SHP77 treated with DMSO at 0.1 percent for 48 hours (cell line): ENCODE data around the gene PDCD2L.
"Not testable (repeated sequence)": the region's sequence is repeated elsewhere in the genome, so short reads cannot be mapped to it uniquely, and the experiment has no call there.

Experiments used
- DNase-seq: peaks from one replicate; lab custom pipeline; 2025; lab: John Stamatoyannopoulos, UW

Gene PDCD2L

DNA sequence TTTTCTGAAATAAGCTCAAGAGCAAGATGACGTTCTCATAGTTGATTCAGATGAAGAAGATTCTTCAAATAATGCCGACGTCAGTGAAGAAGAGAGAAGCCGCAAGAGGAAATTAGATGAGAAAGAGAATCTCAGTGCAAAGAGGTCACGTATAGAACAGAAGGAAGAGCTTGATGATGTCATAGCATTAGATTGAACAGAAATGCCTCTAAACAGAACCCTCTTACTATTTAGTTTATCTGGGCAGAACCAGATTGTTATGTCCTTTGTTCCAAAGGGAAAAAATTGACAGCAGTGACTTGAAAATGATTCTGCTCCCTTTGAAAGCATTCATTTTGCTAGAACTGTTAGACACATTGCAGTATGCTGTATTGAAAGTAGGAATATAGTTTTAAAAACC is 64.8 kb downstream of the PDCD2L start:
- DNase-seq, result not testable (repeated sequence)

DNA sequence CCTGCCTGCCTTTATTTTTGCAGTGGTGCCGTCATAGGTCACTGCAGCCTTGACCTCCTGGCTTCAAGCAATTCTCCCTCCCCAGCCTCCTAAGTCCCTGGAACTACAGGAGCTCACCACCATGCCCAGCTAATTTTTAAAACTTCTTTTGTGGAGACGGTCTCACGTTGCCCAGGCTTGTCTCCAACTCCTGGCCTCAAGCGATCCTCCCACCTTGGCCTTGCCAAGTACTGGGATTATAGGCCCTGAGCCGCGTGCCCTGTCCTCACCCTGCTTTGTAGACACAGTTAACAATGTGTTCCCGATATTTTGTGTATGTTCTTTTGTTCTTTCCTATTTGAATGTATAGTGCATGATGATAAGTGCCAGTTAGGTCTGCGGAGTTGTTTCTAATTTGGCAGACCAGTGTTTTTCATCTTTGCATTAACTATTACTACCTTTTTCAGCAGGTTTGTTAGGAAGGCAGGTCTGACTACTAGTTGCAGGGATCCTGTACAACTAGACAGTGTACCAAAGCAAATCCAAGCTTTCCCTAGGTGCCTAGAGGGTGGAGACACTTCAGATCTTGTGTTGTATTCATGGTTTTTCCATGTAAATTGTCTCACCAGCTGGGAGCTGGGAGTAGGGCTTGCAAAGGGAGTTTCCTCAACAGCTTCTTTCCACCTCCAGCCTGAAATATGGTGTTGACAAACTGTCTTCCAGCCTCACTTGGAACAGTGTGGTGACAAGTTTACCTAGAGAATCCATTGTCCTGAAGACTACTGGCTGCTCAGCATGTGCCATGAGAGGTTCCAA is 67.9 kb downstream of the PDCD2L start:
- DNase-seq, result no peak

DNA sequence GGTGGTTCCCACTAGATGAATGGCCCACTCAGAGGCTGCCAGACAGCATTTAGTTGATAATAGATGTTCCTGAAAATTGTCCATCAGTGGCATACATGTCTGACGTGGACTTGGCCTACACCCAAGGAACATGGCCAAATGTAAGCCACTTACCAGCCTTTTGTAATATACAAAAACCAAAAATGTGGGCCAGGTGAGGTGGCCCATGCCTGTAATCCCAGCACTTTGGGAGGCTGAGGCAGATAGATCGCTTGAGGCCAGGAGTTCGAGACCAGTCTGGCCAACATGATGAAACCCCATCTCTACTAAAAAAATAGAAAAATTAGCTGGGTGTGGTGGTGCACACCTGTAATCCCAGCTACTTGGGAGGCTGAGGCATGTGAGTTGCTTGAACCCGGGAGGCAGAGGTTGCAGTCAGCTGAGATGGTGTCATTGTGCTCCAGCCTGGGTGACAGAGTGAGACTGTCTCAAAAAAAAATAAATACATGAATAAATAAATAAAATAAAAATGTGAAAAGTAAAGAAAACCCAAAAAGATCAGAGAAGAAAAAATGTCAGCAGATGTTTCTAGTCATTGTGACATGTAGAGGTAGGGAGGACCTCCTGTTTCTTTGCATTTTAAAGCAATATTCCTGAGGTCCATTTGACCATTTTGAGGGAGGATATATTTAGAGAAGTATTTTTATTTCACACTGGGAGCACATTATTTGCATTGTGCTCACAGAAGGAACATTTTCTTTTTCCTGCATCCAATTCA is 70.2 kb downstream of the PDCD2L start:
- DNase-seq, result no peak

DNA sequence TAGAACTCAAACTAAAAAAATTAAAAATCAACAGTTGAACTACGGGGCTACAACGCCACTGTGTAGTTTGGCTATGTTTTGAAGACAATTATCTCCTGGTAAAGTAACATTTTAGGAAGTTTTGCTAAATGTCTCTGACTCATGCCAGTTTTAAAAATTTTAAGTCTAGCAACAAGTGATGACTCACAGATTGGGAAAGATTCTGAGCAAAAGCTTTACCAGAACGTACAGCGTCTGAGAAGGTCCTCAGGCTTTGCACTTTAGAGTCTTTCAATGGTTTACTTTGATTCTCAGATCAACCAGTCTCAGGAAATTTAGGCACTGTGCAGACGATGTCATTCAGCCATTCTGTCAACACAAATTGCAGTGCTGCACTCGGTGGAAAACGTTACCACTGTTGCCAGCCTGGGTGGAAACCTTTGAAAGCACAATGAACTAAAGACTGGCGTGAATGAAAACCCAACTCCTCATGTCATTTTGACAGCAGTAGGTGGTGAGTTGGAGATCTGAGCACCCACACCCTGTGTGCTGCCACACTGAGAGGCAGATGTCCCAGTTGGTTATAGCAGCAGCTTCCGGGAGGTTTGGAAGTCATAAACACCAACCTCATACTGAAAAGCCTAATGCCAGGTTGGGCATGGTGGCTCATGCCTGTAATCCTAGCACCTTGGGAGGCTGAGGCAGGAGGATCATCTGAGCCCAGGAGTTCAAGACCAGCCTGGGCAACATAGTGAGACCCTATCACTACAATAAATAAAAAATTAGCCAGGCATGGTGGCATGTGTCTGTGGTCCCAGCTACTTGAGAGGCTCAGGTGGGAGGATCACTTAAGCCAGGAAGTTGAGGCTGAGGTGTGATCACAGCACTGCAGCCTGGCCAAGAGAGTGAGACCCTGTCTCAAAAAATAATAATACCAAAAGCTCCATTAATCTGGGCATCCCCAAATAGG is 71.1 kb downstream of the PDCD2L start:
- no peak for DNase-seq
